Aorta (tissue), 5 donors: Measurements from ENCODE around the gene MC1R. TPM values are rescaled to one million over a fixed set of nuclear protein-coding genes. Genes with fewer than 3 reads are reported as not detected.
A peak's percentile ranks its signal among the peaks of the same experiment; 100 is the strongest.
"Not testable (repeated sequence)": the region's sequence is repeated elsewhere in the genome, so short reads cannot be mapped to it uniquely, and the experiment has no call there.

Source experiments
- ATAC-seq: fragments of 200-7000 bp; cut with Tn5 transposase; one replicate; pipeline ENCODE4 v1.9.1; 2022; ENCODE audit warnings: moderate library complexity; ENCODE audit not compliant: low FRiP score
- DNase-seq, 2 donors: peaks; one replicate each; pipeline ENCODE4 v3.0.0-alpha.2; 2020
- H3K27ac ChIP-seq, 2 donors: one replicate each; pipeline ENCODE4 v1.5.1; 2013; ENCODE audit warnings: low read length in 2 of 2, mild to moderate bottlenecking in 2 of 2, moderate library complexity in 2 of 2, control low read depth in 1 of 2, inconsistent platforms in 1 of 2, low read depth in 1 of 2
- H3K27me3 ChIP-seq, 2 donors: one replicate each; pipeline ENCODE4 v1.6.1; 2013; ENCODE audit warnings: control low read depth in 1 of 2, low read length in 1 of 2, mild to moderate bottlenecking in 1 of 2, moderate library complexity in 1 of 2; ENCODE audit not compliant: insufficient read depth in 2 of 2, control insufficient read depth in 1 of 2
- H3K36me3 ChIP-seq, 2 donors: one replicate each; pipeline ENCODE4 v1.6.1; 2013; ENCODE audit warnings: control low read depth in 1 of 2, low read length in 1 of 2, mild to moderate bottlenecking in 1 of 2; ENCODE audit not compliant: insufficient read depth in 2 of 2, control insufficient read depth in 1 of 2
- H3K4me1 ChIP-seq, 2 donors: one replicate each; pipeline ENCODE4 v1.6.1; 2013; ENCODE audit warnings: low read length in 2 of 2, control low read depth in 1 of 2, mild to moderate bottlenecking in 1 of 2, moderate library complexity in 1 of 2; ENCODE audit not compliant: insufficient read depth in 2 of 2, control insufficient read depth in 1 of 2
- H3K4me3 ChIP-seq, 2 donors: one replicate each; pipeline ENCODE4 v1.5.1; 2013; ENCODE audit warnings: low read length in 2 of 2, control low read depth in 1 of 2, mild to moderate bottlenecking in 1 of 2
- H3K9me3 ChIP-seq: one replicate; pipeline ENCODE4 v1.6.1; 2013; ENCODE audit warnings: mild to moderate bottlenecking, low read length; ENCODE audit not compliant: control insufficient read depth
- WGBS, 2 donors: extraction: QIAGEN DNeasy Blood & Tissue Kit; methylation state at CpG; one replicate each; pipeline ENCODE4 v1.1.7; 2013; 5-methylcytosine and 5-hydroxymethylcytosine counted together
- intact Hi-C, 2 donors: fragments of 100-400 bp; cut with DNase I; formaldehyde crosslinking; loops; one replicate each; pipeline versions ENCODE4 v1.14.2 to v1.15.0; 2022
- polyA plus RNA-seq, 2 donors: library from polyadenylated mRNA; stranded (reverse); fragments of 200-250 nt; gene quantifications; one replicate each; pipeline ENCODE4 v1.2.3, GENCODE V29; 2013
- total RNA-seq, 2 donors: library from RNA; stranded (reverse); fragmentation: NEBNext Ultra II Directional; extraction: Animal tissue kit (Norgen Biotek cat#: 25700); gene quantifications; one replicate each; pipeline ENCODE4 v1.2.1, GENCODE V29; 2021
- donor health status: healthy with polysubstance abuse.
- donor health status: Bipolar disorder and iron deficiency.
- donor health status: DM: no; HTN: no; CAD: no.
- donor health status: DM: no; HTN: no; CAD: no.
- donor health status: DM: yes; HTN: yes; CAD: no.

MC1R gene
- total and polyA plus RNA-seq, 4 donors: 1.5 to 12.1 (median 7.5) TPM

DNA sequence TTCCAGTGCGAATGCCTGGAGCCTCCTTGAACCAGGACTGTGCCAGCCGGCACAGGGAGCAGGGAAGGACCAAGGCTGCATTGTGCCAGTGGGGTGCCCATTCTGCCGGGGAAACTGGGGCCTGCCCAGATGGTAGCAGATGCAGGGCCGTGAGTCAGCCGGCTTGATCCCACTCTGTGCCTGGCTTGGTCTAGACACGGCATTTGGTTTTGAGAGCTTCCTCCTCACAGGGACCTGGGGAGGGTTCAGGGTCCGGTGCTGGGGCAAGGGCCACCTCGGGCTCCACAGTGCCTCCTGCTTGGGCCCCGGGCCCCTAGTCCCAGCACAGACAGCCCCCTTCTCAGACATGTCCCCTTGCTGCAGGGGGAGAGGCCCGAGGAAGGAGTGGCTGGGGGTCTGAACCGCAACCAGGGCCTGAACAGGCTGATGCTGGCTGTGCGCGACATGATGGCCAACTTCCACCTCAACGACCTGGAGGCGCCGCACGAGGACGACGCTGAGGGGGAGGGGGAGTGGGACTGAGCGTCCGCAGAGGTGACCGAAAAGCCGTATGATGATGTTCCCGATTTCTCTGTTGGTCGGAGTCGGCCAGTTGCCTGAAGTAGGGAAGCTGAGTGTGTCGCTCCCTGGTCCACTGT lies 7.8 kb upstream of the MC1R start:
- H3K36me3 ChIP-seq: peaks cover 0 to 11% of the 10 kb centered on the region in 2 donors
- no peak overlapping the region for H3K27ac ChIP-seq
- DNase-seq (peak in 1 of 2 donors; percentile 47), ATAC-seq (no peak)
- H3K4me1 ChIP-seq: no peaks in the 10 kb centered on the region
- no peaks in the 10 kb centered on the region for H3K27me3 ChIP-seq
- WGBS, 2 donors: 91 to 95% methylated on average over 27 of the region's 27 CpGs
- intact Hi-C loops: no loop called here
- H3K4me3 ChIP-seq: no peak overlapping the region
- no peaks in the 10 kb centered on the region for H3K9me3 ChIP-seq

DNA sequence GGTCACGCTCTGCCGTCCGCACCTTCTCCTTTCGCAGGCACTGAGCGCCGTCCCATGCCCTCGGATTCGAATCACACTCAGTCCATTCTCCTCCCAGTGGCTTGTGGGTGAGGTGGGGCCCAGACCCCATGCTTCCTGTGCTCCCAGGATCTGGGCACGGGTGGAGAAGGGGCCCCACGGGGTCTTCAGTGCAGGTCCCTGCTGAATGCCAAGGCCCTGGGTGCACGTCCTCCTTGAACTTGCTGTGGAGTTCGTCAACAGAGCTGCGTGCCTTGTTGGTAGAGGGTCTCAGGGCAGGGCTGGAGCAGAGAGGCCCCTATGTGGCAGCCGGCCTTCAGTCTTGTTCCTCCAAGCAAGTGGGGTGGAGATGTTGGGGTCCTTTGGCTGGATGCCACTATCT lies 7.3 kb upstream of the MC1R start:
- 90 to 92% methylated on average over 14 of the region's 14 CpGs for WGBS, 2 donors
- intact Hi-C loops: no loop called here

DNA sequence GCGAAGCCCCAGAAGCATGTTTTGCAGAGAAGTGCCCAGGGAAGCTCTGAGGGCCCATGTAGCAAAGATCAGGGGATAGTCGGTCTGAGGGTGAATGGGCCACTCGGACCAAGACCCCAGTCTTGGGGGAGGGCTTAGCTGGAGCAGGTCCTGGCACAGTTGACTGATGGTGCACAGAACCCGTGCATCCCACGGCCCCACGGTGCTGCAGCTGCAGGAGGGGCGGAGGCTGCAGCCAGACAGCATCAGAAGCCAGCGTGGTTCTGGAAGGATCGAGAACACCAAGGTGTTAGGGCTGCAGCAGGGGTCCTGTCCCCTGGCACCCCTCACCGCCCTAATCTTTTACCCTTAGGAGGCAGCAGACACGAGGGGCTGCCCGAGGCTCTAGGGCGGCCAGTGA lies 6.5 kb upstream of the MC1R start:
- Histone ChIP-seq H3K36me3 (no peaks in the 10 kb centered on the region), H3K27me3 (no peaks in the 10 kb centered on the region), H3K9me3 (no peaks in the 10 kb centered on the region), H3K4me3 (no peak overlapping the region), H3K4me1 (no peaks in the 10 kb centered on the region), H3K27ac (no peak overlapping the region)
- no peak for ATAC-seq
- 82 to 83% methylated on average over 13 of the region's 13 CpGs for WGBS, 2 donors
- no peak for DNase-seq
- intact Hi-C loops: no loop called here

More for the DNA sequence above, 7.3 kb upstream of the MC1R start:
- Histone ChIP-seq H3K36me3 (peaks cover 0 to 5% of the 10 kb centered on the region in 2 donors), H3K4me1 (no peaks in the 10 kb centered on the region), H3K9me3 (no peaks in the 10 kb centered on the region), H3K27ac (no peak overlapping the region), H3K4me3 (no peak overlapping the region), H3K27me3 (no peaks in the 10 kb centered on the region)
- no peak for ATAC-seq
- DNase-seq: peak in 1 of 2 donors; percentile 44

DNA sequence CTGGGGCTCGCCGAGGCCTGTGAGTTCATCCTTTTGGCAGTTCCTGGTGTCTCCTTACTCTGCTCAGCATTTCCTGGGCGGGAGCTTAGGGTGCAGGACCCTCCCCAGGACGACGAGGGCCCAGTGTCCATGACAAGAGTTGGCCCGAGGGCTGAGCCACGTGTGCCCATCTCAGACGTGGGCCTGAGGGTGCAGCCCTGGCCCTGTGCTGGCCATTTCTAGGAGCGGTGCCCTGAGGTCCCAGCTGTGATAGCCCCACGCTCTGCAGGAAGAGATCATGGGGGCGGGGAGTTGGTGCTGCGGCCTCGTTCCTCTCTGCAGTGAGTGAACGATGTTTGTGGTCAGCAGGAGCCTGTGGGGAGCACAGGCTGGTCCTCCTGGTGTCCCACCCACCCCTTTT lies 6.0 kb upstream of the MC1R start:
- H3K36me3 ChIP-seq: no peaks in the 10 kb centered on the region
- H3K27ac ChIP-seq: no peak overlapping the region
- no peaks in the 10 kb centered on the region for H3K27me3 ChIP-seq
- H3K9me3 ChIP-seq: no peaks in the 10 kb centered on the region
- H3K4me3 ChIP-seq: no peak overlapping the region
- intact Hi-C loops: no loop called here
- DNase-seq (peak in 1 of 2 donors; percentile 42), ATAC-seq (no peak)
- H3K4me1 ChIP-seq: no peaks in the 10 kb centered on the region
- WGBS, 2 donors: 74% methylated on average over 14 of the region's 14 CpGs

DNA sequence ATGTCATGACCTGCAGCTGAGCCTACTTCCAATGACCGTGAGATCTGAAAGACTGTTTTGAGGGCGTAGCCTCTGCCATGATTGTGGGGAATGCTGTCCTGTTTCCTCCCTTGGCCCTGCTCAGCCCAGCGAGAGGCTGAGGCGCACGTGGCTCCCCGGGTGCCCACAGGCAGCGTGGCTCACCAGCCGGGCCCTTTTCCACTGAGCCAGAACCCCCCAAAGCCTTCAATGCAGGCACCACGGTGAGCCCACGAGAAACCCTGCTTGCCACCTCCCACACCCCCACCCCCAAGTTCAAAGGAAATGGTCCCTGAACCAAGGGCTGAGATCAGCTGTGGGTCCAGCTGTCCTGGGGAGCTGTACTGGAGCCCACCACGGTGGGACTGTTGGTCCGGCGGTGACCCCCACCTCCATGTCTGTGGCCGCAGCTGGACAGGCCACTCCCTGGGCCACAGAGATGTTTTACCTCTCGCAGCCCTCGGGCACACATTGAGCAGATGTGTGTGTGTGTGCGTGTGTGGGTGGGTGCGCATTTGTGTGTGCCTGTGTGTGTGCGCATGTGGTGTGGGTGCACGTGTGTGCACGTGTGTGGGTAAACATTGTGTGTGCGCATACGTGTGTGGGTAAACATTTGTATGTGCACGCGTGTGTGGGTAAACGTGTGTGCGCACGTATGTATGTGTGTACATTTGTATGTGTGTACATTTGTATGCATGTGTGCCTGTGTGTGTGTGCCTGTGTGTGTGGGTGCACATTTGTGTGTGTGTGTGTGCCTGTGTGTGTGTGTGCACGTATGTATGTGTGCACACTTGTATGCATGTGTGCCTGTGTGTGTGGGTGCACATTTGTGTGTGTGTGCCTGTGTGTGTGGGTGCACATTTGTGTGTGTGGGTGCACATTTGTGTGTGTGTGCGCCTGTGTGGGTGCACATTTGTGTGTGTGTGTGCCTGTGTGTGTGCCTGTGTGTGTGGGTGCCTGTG lies 5.0 kb upstream of the MC1R start:
- ATAC-seq (no peak), DNase-seq (no peak)
- intact Hi-C loops: no loop called here
- 78 to 81% methylated on average over 30 of the region's 30 CpGs for WGBS, 2 donors
- Histone ChIP-seq H3K4me1 (no peaks in the 10 kb centered on the region), H3K36me3 (no peaks in the 10 kb centered on the region), H3K9me3 (no peaks in the 10 kb centered on the region), H3K27ac (no peak overlapping the region), H3K27me3 (no peaks in the 10 kb centered on the region), H3K4me3 (no peak overlapping the region)

DNA sequence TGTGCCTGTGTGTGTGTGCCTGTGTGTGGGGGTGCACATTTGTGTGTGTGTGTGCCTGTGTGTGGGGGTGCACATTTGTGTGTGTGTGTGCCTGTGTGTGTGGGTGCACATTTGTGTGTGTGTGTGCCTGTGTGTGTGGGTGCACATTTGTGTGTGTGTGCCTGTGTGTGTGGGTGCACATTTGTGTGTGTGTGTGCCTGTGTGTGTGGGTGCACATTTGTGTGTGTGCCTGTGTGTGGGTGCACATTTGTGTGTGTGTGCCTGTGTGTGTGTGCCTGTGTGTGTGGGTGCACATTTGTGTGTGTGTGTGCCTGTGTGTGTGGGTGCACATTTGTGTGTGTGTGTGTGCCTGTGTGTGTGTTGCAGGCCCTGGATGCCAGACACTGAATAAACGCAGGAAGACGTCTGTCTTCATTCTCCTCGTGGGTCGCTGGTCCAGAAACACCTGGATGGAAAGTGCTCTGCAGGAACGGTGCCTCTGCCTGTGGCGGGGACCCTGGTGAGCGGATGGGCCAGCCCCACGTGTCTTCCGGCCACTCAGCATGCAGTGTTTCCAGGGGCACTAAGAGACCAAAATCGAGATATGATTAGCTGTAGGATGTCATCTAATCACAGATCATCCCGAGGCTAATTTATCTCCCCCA lies 3.9 kb upstream of the MC1R start:
- H3K9me3 ChIP-seq, H3K4me1 ChIP-seq, H3K27ac ChIP-seq, intact Hi-C loops, ATAC-seq, H3K36me3 ChIP-seq, H3K4me3 ChIP-seq, H3K27me3 ChIP-seq, DNase-seq: not testable (repeated sequence)
- 58 to 61% methylated on average over 11 of the region's 11 CpGs for WGBS, 2 donors

DNA sequence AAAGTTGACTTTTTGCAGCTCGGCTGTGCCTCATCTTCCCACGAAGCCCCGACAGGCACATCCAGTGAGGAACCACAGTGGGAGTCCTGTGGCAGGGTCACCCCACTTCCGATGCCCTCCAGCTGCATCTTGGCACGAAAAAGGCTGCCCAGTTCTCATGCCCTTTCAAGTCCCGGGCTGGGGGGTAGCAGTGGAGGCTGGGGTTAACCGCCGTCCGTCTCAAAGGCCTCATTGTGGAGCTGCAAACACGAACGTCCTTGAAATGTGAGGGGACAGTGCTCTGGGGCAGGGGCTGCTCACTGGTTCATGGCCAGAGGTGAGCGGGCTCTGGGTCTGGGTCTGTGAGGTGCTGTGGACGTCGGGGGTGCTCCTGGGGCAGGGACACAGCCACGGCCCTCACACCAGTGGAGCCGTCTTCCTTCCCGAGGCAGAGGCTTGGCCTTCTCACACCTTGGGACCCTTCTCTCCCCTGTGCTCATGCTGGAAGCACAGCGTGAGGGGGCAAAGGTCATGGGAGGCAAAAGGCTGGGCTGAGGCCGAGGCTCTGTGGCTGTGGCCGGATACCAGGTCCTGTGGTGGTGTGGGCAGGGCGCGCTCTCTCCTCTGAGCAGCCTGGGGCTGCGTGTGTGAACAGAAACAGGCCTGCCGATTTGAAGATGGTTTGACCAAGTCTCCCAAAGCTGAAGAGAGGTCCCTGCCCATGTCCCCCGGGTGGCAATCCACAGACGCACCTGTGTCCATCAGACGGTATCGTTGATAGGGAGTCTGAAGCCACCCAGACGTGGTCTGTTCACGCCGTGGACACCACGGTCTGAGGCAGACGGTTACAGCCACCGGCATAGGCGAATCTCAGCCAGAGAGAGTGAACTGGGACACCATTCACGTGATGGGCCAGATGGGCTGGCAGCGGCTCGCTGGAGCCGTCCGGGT lies 3.1 kb upstream of the MC1R start:
- WGBS, 2 donors: 73 to 76% methylated on average over 40 of the region's 40 CpGs
- no peaks in the 10 kb centered on the region for H3K36me3 ChIP-seq
- DNase-seq (no peak), ATAC-seq (no peak)
- no peaks in the 10 kb centered on the region for H3K27me3 ChIP-seq
- H3K27ac ChIP-seq: no peak overlapping the region
- no peaks in the 10 kb centered on the region for H3K9me3 ChIP-seq
- H3K4me3 ChIP-seq: no peak overlapping the region
- no peaks in the 10 kb centered on the region for H3K4me1 ChIP-seq
- intact Hi-C loops: no loop called here
